HepG2 (cell line): ENCODE results near the gene SHC1. TPM values are rescaled to one million over a fixed set of nuclear protein-coding genes. Genes with fewer than 3 reads are reported as not detected.

Experiments used
- AGO1 ChIP-seq: fragments of 200-400 bp; formaldehyde crosslinking; IDR thresholded peaks from 2 replicates; pipeline ENCODE4 v1.6.1; 2017; ENCODE audit warnings: mild to moderate bottlenecking, low read depth, low read length, moderate library complexity; ENCODE audit not compliant: poor library complexity, severe bottlenecking
- HCFC1 ChIP-seq: fragments of 150-350 bp; IDR thresholded peaks from 2 replicates; pipeline ENCODE4 v1.6.1; 2014; ENCODE audit warnings: low read depth, low read length
- ISL2 ChIP-seq: sonication (generic); formaldehyde crosslinking; IDR thresholded peaks from 2 replicates; pipeline ENCODE4 v1.5.0; 2020; ENCODE audit warnings: missing genetic modification reagents
- NFIC ChIP-seq: IDR thresholded peaks from 2 replicates; pipeline ENCODE4 v1.6.1; 2012; ENCODE audit warnings: mild to moderate bottlenecking, low read length, inconsistent platforms
- NFRKB ChIP-seq: fragments of 450-650 bp; IDR thresholded peaks from 2 replicates; pipeline ENCODE4 v1.6.1; 2017
- SALL1 ChIP-seq: sonication (generic); formaldehyde crosslinking; IDR thresholded peaks from 2 replicates; pipeline ENCODE4 v1.8.0; 2022; ENCODE audit warnings: mild to moderate bottlenecking, missing genetic modification reagents
- SMARCC2 ChIP-seq: fragments of 450-650 bp; IDR thresholded peaks from 2 replicates; pipeline ENCODE4 v1.6.1; 2017; ENCODE audit warnings: antibody characterized with exemption, mild to moderate bottlenecking
- SOX5 ChIP-seq: IDR thresholded peaks from 2 replicates; pipeline ENCODE4 v1.6.1; 2016; ENCODE audit warnings: borderline replicate concordance
- SPEN ChIP-seq: sonication (generic); formaldehyde crosslinking; IDR thresholded peaks from 2 replicates; pipeline ENCODE4 v1.5.1; 2020; ENCODE audit warnings: low read depth, mild to moderate bottlenecking, missing genetic modification reagents
- WIZ ChIP-seq: sonication (generic); formaldehyde crosslinking; IDR thresholded peaks from 2 replicates; pipeline ENCODE4 v1.5.1; 2020; ENCODE audit warnings: mild to moderate bottlenecking, missing genetic modification reagents
- ZNF207 ChIP-seq: fragments of 450-650 bp; IDR thresholded peaks from 2 replicates; pipeline ENCODE4 v1.6.1; 2016; ENCODE audit warnings: antibody characterized with exemption, borderline replicate concordance
- ZNF558 ChIP-seq: sonication (generic); formaldehyde crosslinking; IDR thresholded peaks from 2 replicates; pipeline ENCODE4 v1.9.0; 2022; ENCODE audit warnings: mild to moderate bottlenecking, missing genetic modification reagents, borderline replicate concordance
- ZNF816 ChIP-seq: sonication (generic); formaldehyde crosslinking; IDR thresholded peaks from 2 replicates; pipeline ENCODE4 v1.8.0; 2022; ENCODE audit warnings: missing genetic modification reagents, mild to moderate bottlenecking, borderline replicate concordance
- polyA plus RNA-seq, 8 experiments: library from polyadenylated mRNA; depleted of rRNA in 3 of 8; stranded (reverse) in 7 of 8; unstranded in 1 of 8; fragments of >200 nt; fragmentation: Illumina TruSeq in 4 of 8; extraction: Trizol in 4 of 8; gene quantifications; 2 replicates each; pipeline versions ENCODE4 v1.2.1 to v1.2.3, GENCODE V29; 2011 to 2016; ENCODE audit warnings: low read depth in 4 of 8, missing spikeins in 1 of 8, mixed read lengths in 1 of 8; ENCODE audit not compliant: insufficient read depth in 1 of 8
- total RNA-seq, 5 experiments: library from RNA; depleted of rRNA; stranded (reverse); fragments of >200 nt; fragmentation: Illumina TruSeq; extraction: Trizol; gene quantifications; 2 replicates each; pipeline ENCODE4 v1.2.3, GENCODE V29; 2016; ENCODE audit warnings: low read depth in 1 of 5
- TF ChIP-seq, protein P1 (sequence below): sonication (generic); formaldehyde crosslinking; conservative IDR thresholded peaks from 2 replicates; pipeline ENCODE4 v1.8.0; 2022; ENCODE audit warnings: missing genetic modification reagents
- TF ChIP-seq, protein P2 (sequence below): sonication (generic); formaldehyde crosslinking; IDR thresholded peaks from 2 replicates; pipeline ENCODE4 v1.4.0; 2020; ENCODE audit warnings: mild to moderate bottlenecking, missing genetic modification reagents
- TF ChIP-seq, protein P3 (sequence below): sonication (generic); formaldehyde crosslinking; conservative IDR thresholded peaks from 2 replicates; pipeline ENCODE4 v1.4.0; 2020; ENCODE audit warnings: missing genetic modification reagents

The SHC1 gene
- total and polyA plus RNA-seq, 2 of the 13 experiments (the other 11 are each of a cell fraction or from before 2014, with no cell fraction given) = 52.0 to 137 TPM

DNA sequence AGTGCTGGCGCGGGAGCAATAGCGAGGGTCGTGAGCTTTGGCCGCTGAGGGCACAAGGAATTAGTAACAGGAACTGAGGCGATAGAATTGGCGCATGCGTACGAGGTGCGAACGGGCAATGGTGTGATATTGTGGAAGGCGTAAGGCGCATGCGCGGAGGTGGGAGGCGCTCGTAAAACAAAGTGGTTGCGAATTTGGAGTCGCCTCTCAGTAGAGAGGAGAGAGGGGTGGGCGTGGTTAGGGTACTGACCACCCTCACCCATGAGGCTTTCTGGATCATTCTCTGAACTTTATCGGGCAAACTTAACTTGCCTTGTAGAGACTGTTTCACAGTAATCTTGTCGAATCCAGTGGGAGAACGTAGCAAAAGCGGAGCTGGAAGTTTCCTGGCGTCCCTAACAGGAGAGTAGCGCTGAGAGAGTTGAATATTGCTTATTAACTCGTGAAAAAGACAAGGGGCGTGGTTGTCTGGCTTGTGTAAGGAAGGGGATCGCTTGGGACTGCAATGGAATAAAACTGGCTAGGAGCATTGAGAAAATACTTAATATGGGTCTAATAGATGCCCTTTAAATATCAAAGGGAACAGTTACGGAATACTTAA lies 4.4 kb upstream of the SHC1 start (continued):
- TF ChIP-seq, protein P1, sequence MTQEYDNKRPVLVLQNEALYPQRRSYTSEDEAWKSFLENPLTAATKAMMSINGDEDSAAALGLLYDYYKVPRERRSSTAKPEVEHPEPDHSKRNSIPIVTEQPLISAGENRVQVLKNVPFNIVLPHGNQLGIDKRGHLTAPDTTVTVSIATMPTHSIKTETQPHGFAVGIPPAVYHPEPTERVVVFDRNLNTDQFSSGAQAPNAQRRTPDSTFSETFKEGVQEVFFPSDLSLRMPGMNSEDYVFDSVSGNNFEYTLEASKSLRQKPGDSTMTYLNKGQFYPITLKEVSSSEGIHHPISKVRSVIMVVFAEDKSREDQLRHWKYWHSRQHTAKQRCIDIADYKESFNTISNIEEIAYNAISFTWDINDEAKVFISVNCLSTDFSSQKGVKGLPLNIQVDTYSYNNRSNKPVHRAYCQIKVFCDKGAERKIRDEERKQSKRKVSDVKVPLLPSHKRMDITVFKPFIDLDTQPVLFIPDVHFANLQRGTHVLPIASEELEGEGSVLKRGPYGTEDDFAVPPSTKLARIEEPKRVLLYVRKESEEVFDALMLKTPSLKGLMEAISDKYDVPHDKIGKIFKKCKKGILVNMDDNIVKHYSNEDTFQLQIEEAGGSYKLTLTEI (CRISPR knock-in tag) = no peak
- TF ChIP-seq ZNF816 (CRISPR knock-in tag) (peak; percentile 81; the same call in 1 of the 2 replicates), ZNF558 (CRISPR knock-in tag) (no peak), ZNF207 (no peak), ISL2 (CRISPR knock-in tag) (peak; percentile 30; the same call in 1 of the 2 replicates), HCFC1 (no peak), SMARCC2 (no peak), NFRKB (no peak), SALL1 (CRISPR knock-in tag) (peak; percentile 73; the same call in 1 of the 2 replicates), SOX5 (CRISPR knock-in tag) (0 out of 2 replicates have a peak, but pooled peaks have one; percentile 6), WIZ (CRISPR knock-in tag) (no peak), AGO1 (no peak), NFIC (no peak; the same call in 1 of the 2 replicates), SPEN (0 out of 2 replicates have a peak, but pooled peaks have one; percentile 4)
- TF ChIP-seq, protein P2, sequence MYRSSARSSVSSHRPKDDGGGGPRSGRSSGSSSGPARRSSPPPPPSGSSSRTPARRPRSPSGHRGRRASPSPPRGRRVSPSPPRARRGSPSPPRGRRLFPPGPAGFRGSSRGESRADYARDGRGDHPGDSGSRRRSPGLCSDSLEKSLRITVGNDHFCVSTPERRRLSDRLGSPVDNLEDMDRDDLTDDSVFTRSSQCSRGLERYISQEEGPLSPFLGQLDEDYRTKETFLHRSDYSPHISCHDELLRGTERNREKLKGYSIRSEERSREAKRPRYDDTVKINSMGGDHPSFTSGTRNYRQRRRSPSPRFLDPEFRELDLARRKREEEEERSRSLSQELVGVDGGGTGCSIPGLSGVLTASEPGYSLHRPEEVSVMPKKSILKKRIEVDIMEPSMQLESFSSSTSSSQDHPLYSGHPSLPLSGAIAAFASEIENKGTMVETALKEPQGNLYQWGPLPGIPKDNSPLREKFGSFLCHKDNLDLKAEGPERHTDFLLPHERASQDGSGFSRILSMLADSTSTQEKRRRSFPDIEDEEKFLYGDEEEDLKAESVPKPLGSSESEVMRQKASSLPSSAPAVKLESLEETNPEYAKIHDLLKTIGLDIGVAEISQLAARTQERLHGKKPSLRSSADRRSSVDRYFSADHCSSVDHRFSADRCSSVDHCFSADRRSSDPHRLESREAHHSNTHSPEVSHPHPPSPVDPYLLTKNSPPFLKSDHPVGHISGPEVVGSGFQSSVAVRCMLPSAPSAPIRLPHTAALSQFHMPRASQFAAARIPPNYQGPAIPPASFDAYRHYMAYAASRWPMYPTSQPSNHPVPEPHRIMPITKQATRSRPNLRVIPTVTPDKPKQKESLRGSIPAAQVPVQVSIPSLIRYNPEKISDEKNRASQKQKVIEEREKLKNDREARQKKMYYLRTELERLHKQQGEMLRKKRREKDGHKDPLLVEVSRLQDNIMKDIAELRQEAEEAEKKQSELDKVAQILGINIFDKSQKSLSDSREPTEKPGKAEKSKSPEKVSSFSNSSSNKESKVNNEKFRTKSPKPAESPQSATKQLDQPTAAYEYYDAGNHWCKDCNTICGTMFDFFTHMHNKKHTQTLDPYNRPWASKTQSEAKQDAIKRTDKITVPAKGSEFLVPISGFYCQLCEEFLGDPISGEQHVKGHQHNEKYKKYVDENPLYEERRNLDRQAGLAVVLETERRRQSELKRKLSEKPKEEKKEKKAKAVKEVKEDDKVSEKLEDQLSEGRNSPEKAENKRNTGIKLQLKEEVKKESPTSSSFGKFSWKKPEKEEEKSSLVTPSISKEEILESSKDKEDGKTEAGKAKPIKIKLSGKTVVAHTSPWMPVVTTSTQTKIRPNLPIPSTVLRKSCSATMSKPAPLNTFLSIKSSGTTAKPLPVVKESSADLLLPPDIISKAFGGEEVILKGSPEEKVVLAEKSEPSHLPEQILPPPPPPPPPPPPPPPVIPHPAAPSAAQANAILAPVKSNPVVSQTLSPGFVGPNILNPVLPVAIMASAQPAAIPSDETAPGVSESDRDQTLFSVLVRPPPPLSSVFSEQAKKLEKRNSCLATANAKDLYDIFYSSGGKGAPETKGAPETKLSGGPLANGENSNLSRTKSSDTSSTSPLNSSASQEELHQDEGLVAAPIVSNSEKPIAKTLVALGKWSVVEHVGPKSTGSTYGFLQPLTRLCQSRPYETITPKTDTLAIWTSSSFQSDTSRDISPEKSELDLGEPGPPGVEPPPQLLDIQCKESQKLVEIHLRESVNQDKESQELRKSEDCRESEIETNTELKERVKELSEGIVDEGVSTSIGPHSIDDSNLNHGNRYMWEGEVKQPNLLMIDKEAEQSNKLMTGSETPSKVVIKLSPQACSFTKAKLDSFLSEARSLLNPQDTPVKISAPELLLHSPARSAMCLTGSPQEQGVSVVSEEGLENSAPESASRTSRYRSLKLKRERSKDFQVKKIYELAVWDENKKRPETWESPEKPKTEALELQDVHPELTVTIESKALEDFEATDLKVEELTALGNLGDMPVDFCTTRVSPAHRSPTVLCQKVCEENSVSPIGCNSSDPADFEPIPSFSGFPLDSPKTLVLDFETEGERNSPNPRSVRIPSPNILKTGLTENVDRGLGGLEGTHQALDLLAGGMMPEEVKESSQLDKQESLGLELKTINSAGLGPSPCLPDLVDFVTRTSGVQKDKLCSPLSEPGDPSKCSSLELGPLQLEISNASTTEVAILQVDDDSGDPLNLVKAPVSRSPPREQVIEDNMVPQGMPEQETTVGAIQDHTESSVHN (CRISPR knock-in tag) = no peak
- TF ChIP-seq, protein P3, sequence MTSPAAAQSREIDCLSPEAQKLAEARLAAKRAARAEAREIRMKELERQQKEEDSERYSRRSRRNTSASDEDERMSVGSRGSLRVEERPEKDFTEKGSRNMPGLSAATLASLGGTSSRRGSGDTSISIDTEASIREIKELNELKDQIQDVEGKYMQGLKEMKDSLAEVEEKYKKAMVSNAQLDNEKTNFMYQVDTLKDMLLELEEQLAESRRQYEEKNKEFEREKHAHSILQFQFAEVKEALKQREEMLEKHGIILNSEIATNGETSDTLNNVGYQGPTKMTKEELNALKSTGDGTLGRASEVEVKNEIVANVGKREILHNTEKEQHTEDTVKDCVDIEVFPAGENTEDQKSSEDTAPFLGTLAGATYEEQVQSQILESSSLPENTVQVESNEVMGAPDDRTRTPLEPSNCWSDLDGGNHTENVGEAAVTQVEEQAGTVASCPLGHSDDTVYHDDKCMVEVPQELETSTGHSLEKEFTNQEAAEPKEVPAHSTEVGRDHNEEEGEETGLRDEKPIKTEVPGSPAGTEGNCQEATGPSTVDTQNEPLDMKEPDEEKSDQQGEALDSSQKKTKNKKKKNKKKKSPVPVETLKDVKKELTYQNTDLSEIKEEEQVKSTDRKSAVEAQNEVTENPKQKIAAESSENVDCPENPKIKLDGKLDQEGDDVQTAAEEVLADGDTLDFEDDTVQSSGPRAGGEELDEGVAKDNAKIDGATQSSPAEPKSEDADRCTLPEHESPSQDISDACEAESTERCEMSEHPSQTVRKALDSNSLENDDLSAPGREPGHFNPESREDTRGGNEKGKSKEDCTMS (CRISPR knock-in tag) = no peak
